ENCODE results near the gene LDLRAD4.
A peak's percentile ranks its signal among the peaks of the same experiment; 100 is the strongest.

The LDLRAD4 gene

GRCh38 chr18:13300029-13300428 is 81.5 kb downstream of the LDLRAD4 start:
- DNase-seq = no peak
- peaks cover 2 to 30% (median 21%) of the 10 kb centered on the region in 4 experiments for H3K4me1 ChIP-seq (ENCODE audit: control extremely low read depth in 1 of 4, control insufficient read depth in 4 of 4, insufficient read depth in 4 of 4, low read length in 3 of 4)
- no peaks in the 10 kb centered on the region for H3K9me3 ChIP-seq (ENCODE audit: control extremely low read depth in 1 of 5, control insufficient read depth in 4 of 5, insufficient read depth in 2 of 5, low read depth in 1 of 5, low read length in 4 of 5)
- no peaks in the 10 kb centered on the region for H3K27me3 ChIP-seq (replicated peaks in 2 of 5; ENCODE audit: control insufficient read depth in 4 of 5, insufficient read depth in 5 of 5, low read length in 4 of 5)
- H3K36me3 ChIP-seq (ENCODE audit: control insufficient read depth in 4 of 4, insufficient read depth in 4 of 4, low read length in 3 of 4) = no peaks in the 10 kb centered on the region
- H3K27ac ChIP-seq (ENCODE audit: insufficient read depth in 1 of 2, low read depth in 1 of 2, low read length in 2 of 2, poor library complexity in 1 of 2, severe bottlenecking in 2 of 2) = no peak overlapping the region
- CTCF ChIA-PET = interaction anchor here (0.9 kb wide), 1 partner anchor 84 kb away, joined by 4 read pairs; no protein-coding TSS in a partner anchor
- POLR2A ChIA-PET = no interaction called here
- no peak overlapping the region for H3K4me3 ChIP-seq (ENCODE audit: control insufficient read depth in 1 of 7, extremely low read depth in 1 of 7, insufficient read depth in 4 of 7, low read depth in 2 of 7, low read length in 6 of 7)
- 71% methylated on average over 4 of the region's 6 CpGs for WGBS (ENCODE audit: insufficient coverage)

GRCh38 chr18:13300796-13301195 is 82.2 kb downstream of the LDLRAD4 start:
- 94% methylated on average over 17 of the region's 17 CpGs for WGBS (ENCODE audit: insufficient coverage)
- no peaks in the 10 kb centered on the region for H3K27me3 ChIP-seq (replicated peaks in 2 of 5; ENCODE audit: control insufficient read depth in 4 of 5, insufficient read depth in 5 of 5, low read length in 4 of 5)
- ChIA-PET CTCF (interaction anchor here (1.1 kb wide), 1 partner anchor 28 kb away, joined by 3 read pairs; no protein-coding TSS in a partner anchor), POLR2A (no interaction called here)
- no peak for DNase-seq
- no peak overlapping the region for H3K4me3 ChIP-seq (ENCODE audit: control insufficient read depth in 1 of 7, extremely low read depth in 1 of 7, insufficient read depth in 4 of 7, low read depth in 2 of 7, low read length in 6 of 7)
- peaks cover 2 to 30% (median 21%) of the 10 kb centered on the region in 4 experiments for H3K4me1 ChIP-seq (ENCODE audit: control extremely low read depth in 1 of 4, control insufficient read depth in 4 of 4, insufficient read depth in 4 of 4, low read length in 3 of 4)
- no peaks in the 10 kb centered on the region for H3K36me3 ChIP-seq (ENCODE audit: control insufficient read depth in 4 of 4, insufficient read depth in 4 of 4, low read length in 3 of 4)
- peaks cover 0 to 5% (median 2%) of the 10 kb centered on the region in 5 experiments for H3K9me3 ChIP-seq (ENCODE audit: control extremely low read depth in 1 of 5, control insufficient read depth in 4 of 5, insufficient read depth in 2 of 5, low read depth in 1 of 5, low read length in 4 of 5)
- no peak overlapping the region for H3K27ac ChIP-seq (ENCODE audit: insufficient read depth in 1 of 2, low read depth in 1 of 2, low read length in 2 of 2, poor library complexity in 1 of 2, severe bottlenecking in 2 of 2)

DNA sequence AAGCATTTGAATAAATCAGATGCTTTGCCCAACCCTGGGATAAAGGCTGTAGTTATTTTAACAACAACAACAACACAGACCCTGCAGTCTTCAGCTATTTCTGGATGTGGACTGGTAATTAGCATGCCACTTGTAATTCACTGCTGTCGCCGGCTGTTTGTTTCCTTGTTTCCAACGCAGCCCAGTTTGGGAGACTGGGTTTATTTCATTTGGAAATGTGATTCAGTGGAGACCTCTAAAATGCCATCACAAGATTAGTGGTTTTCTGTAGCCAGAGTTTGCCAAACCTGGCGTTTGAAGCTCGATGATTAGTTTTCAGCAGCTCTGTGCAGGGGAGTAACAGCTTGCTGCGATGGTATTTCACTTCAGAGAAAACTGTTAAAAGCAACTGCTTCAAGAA is 83.5 kb downstream of the LDLRAD4 start:
- Histone ChIP-seq H3K4me3 (ENCODE audit: control insufficient read depth in 1 of 7, extremely low read depth in 1 of 7, insufficient read depth in 4 of 7, low read depth in 2 of 7, low read length in 6 of 7) (peak overlapping the region in 2 of 7 experiments; percentile 30 to 59), H3K27ac (ENCODE audit: insufficient read depth in 1 of 2, low read depth in 1 of 2, low read length in 2 of 2, poor library complexity in 1 of 2, severe bottlenecking in 2 of 2) (no peak overlapping the region), H3K27me3 (replicated peaks in 2 of 5; ENCODE audit: control insufficient read depth in 4 of 5, insufficient read depth in 5 of 5, low read length in 4 of 5) (no peaks in the 10 kb centered on the region), H3K4me1 (ENCODE audit: control extremely low read depth in 1 of 4, control insufficient read depth in 4 of 4, insufficient read depth in 4 of 4, low read length in 3 of 4) (peaks cover 2 to 30% (median 21%) of the 10 kb centered on the region in 4 experiments), H3K9me3 (ENCODE audit: control extremely low read depth in 1 of 5, control insufficient read depth in 4 of 5, insufficient read depth in 2 of 5, low read depth in 1 of 5, low read length in 4 of 5) (peaks cover 0 to 8% (median 2%) of the 10 kb centered on the region in 5 experiments), H3K36me3 (ENCODE audit: control insufficient read depth in 4 of 4, insufficient read depth in 4 of 4, low read length in 3 of 4) (no peaks in the 10 kb centered on the region)
- WGBS (ENCODE audit: insufficient coverage) = 5% methylated on average over 3 of the region's 6 CpGs
- CTCF ChIA-PET = interaction anchor here (0.8 to 1.2 kb wide), 3 partner anchors 30 to 310 kb away, joined by 3 read pairs; no protein-coding TSS in a partner anchor
- peak in 1 of 3 donors; percentile 28 for DNase-seq
- POLR2A ChIA-PET = interaction anchor here (0.6 kb wide), 1 partner anchor 155 kb away, joined by 3 read pairs; no protein-coding TSS in a partner anchor

DNA sequence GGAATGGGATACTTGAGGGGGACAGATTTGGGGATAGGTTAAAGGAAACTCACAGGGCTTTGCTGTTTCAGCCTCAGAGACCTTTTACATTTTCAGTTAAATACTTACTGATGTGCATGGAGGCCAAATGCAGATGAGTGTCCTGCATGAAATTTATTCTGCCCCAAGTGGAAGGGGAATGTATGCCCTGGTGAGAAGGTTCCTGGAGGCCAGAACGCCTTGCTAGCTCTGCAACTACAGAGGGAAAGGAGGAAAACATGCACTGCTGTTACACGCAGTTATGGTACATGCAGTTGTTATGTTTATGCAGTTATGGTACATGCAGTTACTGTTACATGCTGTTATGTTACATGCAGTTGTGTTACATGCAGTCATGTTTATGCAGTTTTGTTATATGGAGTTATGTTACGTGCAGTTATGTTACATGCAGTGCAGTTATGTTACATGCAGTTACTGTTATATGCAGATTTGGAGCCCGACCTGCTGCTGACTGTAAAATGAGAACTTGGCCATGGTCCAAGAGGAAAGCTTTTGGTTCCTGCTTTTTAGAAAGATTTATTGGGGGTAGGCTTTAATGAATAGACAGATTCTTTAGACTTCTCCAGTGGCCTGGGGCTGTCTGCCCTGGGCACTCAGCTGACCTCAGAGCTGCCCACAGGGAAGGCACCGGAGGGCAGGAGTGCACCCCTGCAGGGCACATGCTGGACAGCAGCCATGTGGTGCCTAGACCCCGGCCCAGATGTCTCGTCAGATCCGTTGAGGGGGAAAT is 84.1 kb downstream of the LDLRAD4 start:
- CTCF ChIA-PET = interaction anchor here (0.6 to 1.4 kb wide), 5 partner anchors 9 to 309 kb away, joined by 3 to 5 read pairs (median 3); no protein-coding TSS in a partner anchor
- H3K9me3 ChIP-seq (ENCODE audit: control extremely low read depth in 1 of 5, control insufficient read depth in 4 of 5, insufficient read depth in 2 of 5, low read depth in 1 of 5, low read length in 4 of 5) = peaks cover 0 to 8% (median 2%) of the 10 kb centered on the region in 5 experiments
- POLR2A ChIA-PET = interaction anchor here (0.6 kb wide), 1 partner anchor 155 kb away, joined by 3 read pairs; no protein-coding TSS in a partner anchor
- no peaks in the 10 kb centered on the region for H3K27me3 ChIP-seq (replicated peaks in 2 of 5; ENCODE audit: control insufficient read depth in 4 of 5, insufficient read depth in 5 of 5, low read length in 4 of 5)
- peak overlapping the region in 2 of 7 experiments; percentile 30 to 59 for H3K4me3 ChIP-seq (ENCODE audit: control insufficient read depth in 1 of 7, extremely low read depth in 1 of 7, insufficient read depth in 4 of 7, low read depth in 2 of 7, low read length in 6 of 7)
- peak; percentile 82 to 95 (median 94) for DNase-seq
- H3K36me3 ChIP-seq (ENCODE audit: control insufficient read depth in 4 of 4, insufficient read depth in 4 of 4, low read length in 3 of 4) = no peaks in the 10 kb centered on the region
- H3K27ac ChIP-seq (ENCODE audit: insufficient read depth in 1 of 2, low read depth in 1 of 2, low read length in 2 of 2, poor library complexity in 1 of 2, severe bottlenecking in 2 of 2) = no peak overlapping the region
- 8% methylated on average over 7 of the region's 8 CpGs for WGBS (ENCODE audit: insufficient coverage)
- H3K4me1 ChIP-seq (ENCODE audit: control extremely low read depth in 1 of 4, control insufficient read depth in 4 of 4, insufficient read depth in 4 of 4, low read length in 3 of 4) = peaks cover 2 to 30% (median 21%) of the 10 kb centered on the region in 4 experiments

- DNase-seq = no peak
- Histone ChIP-seq H3K36me3 (ENCODE audit: control insufficient read depth in 4 of 4, insufficient read depth in 4 of 4, low read length in 3 of 4) (no peaks in the 10 kb centered on the region), H3K27ac (ENCODE audit: insufficient read depth in 1 of 2, low read depth in 1 of 2, low read length in 2 of 2, poor library complexity in 1 of 2, severe bottlenecking in 2 of 2) (no peak overlapping the region), H3K4me3 (ENCODE audit: control insufficient read depth in 1 of 7, extremely low read depth in 1 of 7, insufficient read depth in 4 of 7, low read depth in 2 of 7, low read length in 6 of 7) (no peak overlapping the region), H3K9me3 (ENCODE audit: control extremely low read depth in 1 of 5, control insufficient read depth in 4 of 5, insufficient read depth in 2 of 5, low read depth in 1 of 5, low read length in 4 of 5) (peaks cover 0 to 8% (median 2%) of the 10 kb centered on the region in 5 experiments), H3K27me3 (replicated peaks in 2 of 5; ENCODE audit: control insufficient read depth in 4 of 5, insufficient read depth in 5 of 5, low read length in 4 of 5) (no peaks in the 10 kb centered on the region), H3K4me1 (ENCODE audit: control extremely low read depth in 1 of 4, control insufficient read depth in 4 of 4, insufficient read depth in 4 of 4, low read length in 3 of 4) (peaks cover 2 to 30% (median 21%) of the 10 kb centered on the region in 4 experiments)
- WGBS (ENCODE audit: insufficient coverage) = 100% methylated on average over 3 of the region's 6 CpGs
- POLR2A ChIA-PET = no interaction called here
- CTCF ChIA-PET = interaction anchor here (0.7 to 1.4 kb wide), 4 partner anchors 37 to 225 kb away, joined by 3 to 5 read pairs (median 4); no protein-coding TSS in a partner anchor
Observed at GRCh38 chr18:13303756-13304364, 85.3 kb downstream of the LDLRAD4 start.

GRCh38 chr18:13305301-13305700 is 86.7 kb downstream of the LDLRAD4 start:
- WGBS (ENCODE audit: insufficient coverage) = 28% methylated on average over 3 of the region's 3 CpGs

More at GRCh38 chr18:13305301-13305700, 86.7 kb downstream of the LDLRAD4 start:
- ChIA-PET POLR2A (no interaction called here), CTCF (no interaction called here)
- no peak overlapping the region for H3K27ac ChIP-seq (ENCODE audit: insufficient read depth in 1 of 2, low read depth in 1 of 2, low read length in 2 of 2, poor library complexity in 1 of 2, severe bottlenecking in 2 of 2)
- H3K9me3 ChIP-seq (ENCODE audit: control extremely low read depth in 1 of 5, control insufficient read depth in 4 of 5, insufficient read depth in 2 of 5, low read depth in 1 of 5, low read length in 4 of 5) = peaks cover 0 to 8% (median 2%) of the 10 kb centered on the region in 5 experiments
- H3K36me3 ChIP-seq (ENCODE audit: control insufficient read depth in 4 of 4, insufficient read depth in 4 of 4, low read length in 3 of 4) = no peaks in the 10 kb centered on the region
- H3K27me3 ChIP-seq (replicated peaks in 2 of 5; ENCODE audit: control insufficient read depth in 4 of 5, insufficient read depth in 5 of 5, low read length in 4 of 5) = no peaks in the 10 kb centered on the region
- H3K4me1 ChIP-seq (ENCODE audit: control extremely low read depth in 1 of 4, control insufficient read depth in 4 of 4, insufficient read depth in 4 of 4, low read length in 3 of 4) = peaks cover 2 to 35% (median 22%) of the 10 kb centered on the region in 4 experiments
- H3K4me3 ChIP-seq (ENCODE audit: control insufficient read depth in 1 of 7, extremely low read depth in 1 of 7, insufficient read depth in 4 of 7, low read depth in 2 of 7, low read length in 6 of 7) = no peak overlapping the region
- DNase-seq = peak in 2 of 3 donors; percentile 47 to 58
